K562 (cell line): Measurements from ENCODE around the gene HMCN2. TPM values are rescaled to one million over a fixed set of nuclear protein-coding genes. Genes with fewer than 3 reads are reported as not detected.

Experiments
- ATAC-seq: fragments of 200-7000 bp; cut with Tn5 transposase; 3 replicates; pipeline ENCODE4 v1.9.1; 2020; ENCODE audit warnings: moderate library complexity
- BruUV-seq: library from RNA; stranded (reverse); fragments of 400-500 nt; replicated peaks from 2 replicates; lab custom pipeline; 2021; lab: Mats Ljungman, UMichigan
- CTCF ChIA-PET: fragments of 300-600 bp; formaldehyde crosslinking; extraction: SDS; loops from one replicate; lab custom pipeline; 2021; ENCODE audit warnings: low intra/inter-chr PET ratio; lab: Yijun Ruan, JAX
- POLR2A ChIA-PET: fragments of 300-600, 350-650 bp; sonication (Branson Sonifier 250); formaldehyde crosslinking; extraction: SDS; loops from one replicate; lab custom pipeline; 2021; ENCODE audit warnings: antibody characterized with exemption, inconsistent platforms; lab: Yijun Ruan, JAX
- DNase-seq, 4 experiments: peaks; one replicate each; pipeline versions ENCODE4 v3.0.0 to v3.0.0-alpha.2; 2011 to 2018; ENCODE audit warnings: low spot score in 3 of 4, mixed read lengths in 3 of 4; ENCODE audit errors: extremely low read depth in 1 of 4
- FAIRE-seq: peaks from 2 replicates; lab custom pipeline; 2011; peaks lifted over from hg19 to GRCh38; lab: Jason Lieb, UNC
- H2AFZ ChIP-seq: 2 replicates; pipeline ENCODE4 v1.6.0; 2011; ENCODE audit warnings: low read depth, low read length, control low read depth, inconsistent platforms
- H3K27ac ChIP-seq: fragments of 200-600 bp; 3 replicates; pipeline ENCODE4 v1.8.0; 2011; ENCODE audit warnings: low read depth, mild to moderate bottlenecking, control low read depth, inconsistent platforms, low read length, moderate library complexity, mixed read lengths; ENCODE audit errors: extremely low read depth
- H3K27me3 ChIP-seq, 2 experiments: fragments of 300-600 bp in 1 of 2; 2 replicates in 1 of 2; 3 replicates in 1 of 2; pipeline versions ENCODE4 v1.6.0 to v1.8.0; 2011; ENCODE audit warnings: inconsistent platforms in 2 of 2, low read length in 2 of 2, mild to moderate bottlenecking in 1 of 2, mixed read lengths in 1 of 2, moderate library complexity in 1 of 2; ENCODE audit not compliant: control insufficient read depth in 2 of 2, insufficient read depth in 2 of 2
- H3K36me3 ChIP-seq: fragments of 300-600 bp; 3 replicates; pipeline ENCODE4 v1.8.0; 2011; ENCODE audit warnings: mild to moderate bottlenecking, low read length, inconsistent platforms; ENCODE audit not compliant: control insufficient read depth, insufficient read depth
- H3K4me1 ChIP-seq, 2 experiments: fragments of 200-600 bp in 1 of 2; replicated peaks in 1 of 2; 2 replicates in 1 of 2; 3 replicates in 1 of 2; pipeline versions ENCODE4 v1.5.1 to v1.8.0; 2011; ENCODE audit warnings: inconsistent platforms in 2 of 2, low read length in 2 of 2, mild to moderate bottlenecking in 1 of 2, mixed read lengths in 1 of 2, moderate library complexity in 1 of 2; ENCODE audit not compliant: control insufficient read depth in 2 of 2, insufficient read depth in 2 of 2
- H3K4me2 ChIP-seq: 2 replicates; pipeline ENCODE4 v1.6.1; 2011; ENCODE audit warnings: low read length, control low read depth, inconsistent platforms, mixed read lengths; ENCODE audit not compliant: insufficient read depth
- H3K4me3 ChIP-seq: fragments of 200-600 bp; sonication (generic), shearing (Covaris generic); 2 replicates; pipeline ENCODE4 v1.5.1; 2016; ENCODE audit warnings: control low read depth, inconsistent platforms
- H3K79me2 ChIP-seq: fragments of 200-600 bp; 3 replicates; pipeline ENCODE4 v1.8.0; 2011; ENCODE audit warnings: low read length, inconsistent platforms; ENCODE audit not compliant: control insufficient read depth, insufficient read depth
- H3K9ac ChIP-seq, 2 experiments: 2 replicates each; pipeline versions ENCODE4 v1.6.0 to v1.6.1; 2011; ENCODE audit warnings: low read depth in 2 of 2, low read length in 2 of 2, control low read depth in 1 of 2, inconsistent platforms in 1 of 2, mild to moderate bottlenecking in 1 of 2, mixed read lengths in 1 of 2; ENCODE audit not compliant: insufficient read depth in 1 of 2
- H3K9me1 ChIP-seq: one replicate; pipeline ENCODE4 v1.6.0; 2011; ENCODE audit warnings: inconsistent platforms, mild to moderate bottlenecking, low read length, moderate library complexity; ENCODE audit not compliant: control insufficient read depth, insufficient read depth
- H3K9me3 ChIP-seq: replicated peaks from 2 replicates; pipeline ENCODE4 v1.5.1; 2011; ENCODE audit warnings: low read depth, low read length, inconsistent platforms; ENCODE audit not compliant: control insufficient read depth, insufficient read depth
- H4K20me1 ChIP-seq: replicated peaks from 2 replicates; pipeline ENCODE4 v1.6.1; 2011; ENCODE audit warnings: low read length, inconsistent platforms, mixed read lengths; ENCODE audit not compliant: control insufficient read depth, insufficient read depth
- HCFC1 ChIP-seq: IDR thresholded peaks from 2 replicates; pipeline ENCODE4 v1.6.1; 2012; ENCODE audit warnings: low read depth, low read length, improper control_type of control experiment
- SIX5 ChIP-seq, 2 experiments: IDR thresholded peaks; 2 replicates each; pipeline ENCODE4 v1.6.1; 2011; ENCODE audit warnings: low read length in 2 of 2, borderline replicate concordance in 1 of 2, low read depth in 1 of 2, mild to moderate bottlenecking in 1 of 2, moderate library complexity in 1 of 2; ENCODE audit not compliant: insufficient read depth in 1 of 2
- TFAP4 ChIP-seq: sonication (generic); formaldehyde crosslinking; IDR thresholded peaks from 2 replicates; pipeline ENCODE4 v1.8.0; 2022; ENCODE audit warnings: missing genetic modification reagents, mild to moderate bottlenecking, moderate library complexity, borderline replicate concordance
- ZNF143 ChIP-seq: sonication (generic); formaldehyde crosslinking; IDR thresholded peaks from 2 replicates; pipeline ENCODE4 v1.9.0; 2022; ENCODE audit warnings: mild to moderate bottlenecking, missing genetic modification reagents
- ZNF318 ChIP-seq, 2 experiments: fragments of 450-650 bp; IDR thresholded peaks; 2 replicates each; pipeline ENCODE4 v1.6.1; 2016; ENCODE audit warnings: mild to moderate bottlenecking in 2 of 2, borderline replicate concordance in 1 of 2, low read depth in 1 of 2, moderate library complexity in 1 of 2
- WGBS: fragments of 100-300 bp; shearing (Covaris generic); methylation state at CpG from one replicate; pipeline ENCODE4 v1.1.6; 2016; ENCODE audit warnings: low coverage, mixed read lengths; ENCODE audit not compliant: insufficient coverage; ENCODE audit errors: missing lambda C conversion rate; 5-methylcytosine and 5-hydroxymethylcytosine counted together
- in situ Hi-C: fragments of 300-500 bp; cut with MboI; formaldehyde crosslinking; loops from 4 replicates; pipeline ENCODE4 v1.15.0; 2018; ENCODE audit warnings: inconsistent platforms, mixed read lengths
- intact Hi-C: fragments of 100-400 bp; cut with micrococcal nuclease; formaldehyde crosslinking; loops from 2 replicates; pipeline ENCODE4 v1.14.2; 2022
- polyA plus RNA-seq, 8 experiments: library from polyadenylated mRNA; depleted of rRNA in 4 of 8; stranded (reverse) in 5 of 8; unstranded in 3 of 8; fragments of >200 nt; fragmentation: Nextera tagmentation in 2 of 8; fragmentation: Illumina TruSeq in 1 of 8; extraction: Ambion mirVana in 2 of 8; extraction: Trizol in 1 of 8; gene quantifications; 2 replicates each; pipeline versions ENCODE4 v1.2.1 to v1.2.3, GENCODE V29; 2011 to 2014; ENCODE audit warnings: inconsistent platforms in 1 of 8, missing spikeins in 1 of 8
- total RNA-seq, 7 experiments: library from RNA; depleted of rRNA in 6 of 7; stranded (reverse); fragments of >200 nt in 6 of 7; fragmentation: Illumina TruSeq in 2 of 7; extraction: Trizol in 2 of 7; gene quantifications; 2 replicates each; pipeline versions ENCODE4 v1.2.1 to v1.2.3, GENCODE V29; 2011 to 2021; ENCODE audit warnings: low replicate concordance in 1 of 7

Gene HMCN2
- total and polyA plus RNA-seq, 9 of the 15 experiments (the other 6 are each of a cell fraction or from before 2014, with no cell fraction given), result 0.01 TPM; not detected in 8

GRCh38 chr9:130387398-130387797, 121.8 kb downstream of the HMCN2 start:
- H3K36me3 ChIP-seq, result no peaks in the 10 kb centered on the region
- DNase-seq (no peak), ATAC-seq (no peak), FAIRE-seq (no peak)
- no peak overlapping the region for H3K9ac ChIP-seq
- H3K27me3 ChIP-seq, result peaks cover 29 to 90% of the 10 kb centered on the region in 2 experiments
- no peaks in the 10 kb centered on the region for H3K79me2 ChIP-seq
- BruUV-seq, result no TSS peak
- H3K9me3 ChIP-seq, result no peaks in the 10 kb centered on the region
- in situ Hi-C loops, result no loop called here
- no peak overlapping the region for H2AFZ ChIP-seq
- no peak overlapping the region for H3K27ac ChIP-seq
- no peaks in the 10 kb centered on the region for H3K9me1 ChIP-seq
- TF ChIP-seq ZNF318 (IDR thresholded peaks at IDR 0.05; ENCODE audit: borderline replicate concordance in 1 of 2, low read depth in 1 of 2), result no peak
- peak; percentile 68 for TF ChIP-seq ZNF143 (CRISPR knock-in tag)
- peak; percentile 71 for TF ChIP-seq HCFC1
- TF ChIP-seq TFAP4, result peak; percentile 21; the same call in 1 of the 2 replicates
- 0 out of 4 replicates have a peak, but pooled peaks of 1 of the 2 experiments have one; percentile 31 for TF ChIP-seq SIX5 (IDR thresholded peaks at IDR 0.05; ENCODE audit: borderline replicate concordance in 1 of 2, insufficient read depth in 1 of 2, low read depth in 1 of 2, low read length in 2 of 2)
- no peak overlapping the region for H3K4me3 ChIP-seq
- H3K4me1 ChIP-seq, result peaks cover 0 to 30% of the 10 kb centered on the region in 2 experiments; a peak in 2 of 5 replicates
- CTCF ChIA-PET, result no interaction called here
- WGBS, result 2% methylated on average over 8 of the region's 8 CpGs
- intact Hi-C loops, result no loop called here
- H3K4me2 ChIP-seq, result no peak overlapping the region; the same call in 1 of the 2 replicates
- POLR2A ChIA-PET, result interaction anchor here (0.7 to 1.2 kb wide), 4 partner anchors 8 to 173 kb away, joined by 3 to 4 read pairs (median 3); no protein-coding TSS in a partner anchor
- H4K20me1 ChIP-seq, result peaks cover 10% of the 10 kb centered on the region; the same call in 1 of the 2 replicates
